Measurements from ENCODE around the gene TAS2R41. TPM values are rescaled to one million over a fixed set of nuclear protein-coding genes. Genes with fewer than 3 reads are reported as not detected.

TAS2R41 gene
- total RNA-seq, 4 donors from 2014 or later: not detected

GRCh38 chr7:143512488-143513340 lies 35.0 kb downstream of the TAS2R41 start:
- Histone ChIP-seq H3K36me3 (no peaks in the 10 kb centered on the region), H3K27me3 (peaks cover 22% of the 10 kb centered on the region), H3K27ac (no peak overlapping the region), H3K4me1 (peaks cover 0 to 9% (median 2%) of the 10 kb centered on the region in 3 donors), H3K4me3 (no peak overlapping the region), H3K9me3 (no peaks in the 10 kb centered on the region)
- WGBS, 2 donors (ENCODE audit: low coverage in 1 of 2): 68 to 81% methylated on average over 5 to 8 of the region's 8 CpGs
- ATAC-seq: no peak
- no peak for TF ChIP-seq POLR2A (IDR thresholded peaks at IDR 0.05)
- TF ChIP-seq POLR2AphosphoS5 (IDR thresholded peaks at IDR 0.05): no peak
- TF ChIP-seq, protein P1, sequence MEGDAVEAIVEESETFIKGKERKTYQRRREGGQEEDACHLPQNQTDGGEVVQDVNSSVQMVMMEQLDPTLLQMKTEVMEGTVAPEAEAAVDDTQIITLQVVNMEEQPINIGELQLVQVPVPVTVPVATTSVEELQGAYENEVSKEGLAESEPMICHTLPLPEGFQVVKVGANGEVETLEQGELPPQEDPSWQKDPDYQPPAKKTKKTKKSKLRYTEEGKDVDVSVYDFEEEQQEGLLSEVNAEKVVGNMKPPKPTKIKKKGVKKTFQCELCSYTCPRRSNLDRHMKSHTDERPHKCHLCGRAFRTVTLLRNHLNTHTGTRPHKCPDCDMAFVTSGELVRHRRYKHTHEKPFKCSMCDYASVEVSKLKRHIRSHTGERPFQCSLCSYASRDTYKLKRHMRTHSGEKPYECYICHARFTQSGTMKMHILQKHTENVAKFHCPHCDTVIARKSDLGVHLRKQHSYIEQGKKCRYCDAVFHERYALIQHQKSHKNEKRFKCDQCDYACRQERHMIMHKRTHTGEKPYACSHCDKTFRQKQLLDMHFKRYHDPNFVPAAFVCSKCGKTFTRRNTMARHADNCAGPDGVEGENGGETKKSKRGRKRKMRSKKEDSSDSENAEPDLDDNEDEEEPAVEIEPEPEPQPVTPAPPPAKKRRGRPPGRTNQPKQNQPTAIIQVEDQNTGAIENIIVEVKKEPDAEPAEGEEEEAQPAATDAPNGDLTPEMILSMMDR (IDR thresholded peaks at IDR 0.05): no peak
- no peak for TF ChIP-seq EP300 (IDR thresholded peaks at IDR 0.05)

- TF ChIP-seq POLR2A (IDR thresholded peaks at IDR 0.05): no peak
- TF ChIP-seq, protein P1 (IDR thresholded peaks at IDR 0.05): no peak
- no peak for TF ChIP-seq POLR2AphosphoS5 (IDR thresholded peaks at IDR 0.05)
- TF ChIP-seq EP300 (IDR thresholded peaks at IDR 0.05): no peak
These were observed 36.8 kb downstream of the TAS2R41 start for GRCh38 chr7:143514487-143514886.

GRCh38 chr7:143514995-143515735 lies 37.5 kb downstream of the TAS2R41 start:
- Histone ChIP-seq H3K27ac (no peak overlapping the region), H3K27me3 (peaks cover 22% of the 10 kb centered on the region), H3K36me3 (no peaks in the 10 kb centered on the region), H3K9me3 (no peaks in the 10 kb centered on the region), H3K4me3 (no peak overlapping the region), H3K4me1 (peaks cover 0 to 9% (median 5%) of the 10 kb centered on the region in 3 donors)
- no peak for ATAC-seq
- WGBS, 2 donors (ENCODE audit: low coverage in 1 of 2): 76 to 91% methylated on average over 1 to 3 of the region's 3 CpGs
- no peak for TF ChIP-seq POLR2A (IDR thresholded peaks at IDR 0.05)
- TF ChIP-seq EP300 (IDR thresholded peaks at IDR 0.05): no peak
- no peak for TF ChIP-seq POLR2AphosphoS5 (IDR thresholded peaks at IDR 0.05)
- TF ChIP-seq, protein P1 (IDR thresholded peaks at IDR 0.05): no peak

More at GRCh38 chr7:143514487-143514886, 36.8 kb downstream of the TAS2R41 start:
- H3K4me1 ChIP-seq: peaks cover 0 to 9% (median 5%) of the 10 kb centered on the region in 3 donors
- H3K27me3 ChIP-seq: peaks cover 22% of the 10 kb centered on the region
- no peak overlapping the region for H3K4me3 ChIP-seq
- no peak for ATAC-seq
- H3K9me3 ChIP-seq: no peaks in the 10 kb centered on the region
- 44 to 72% methylated on average over 1 to 2 of the region's 2 CpGs for WGBS, 2 donors (ENCODE audit: low coverage in 1 of 2)
- H3K36me3 ChIP-seq: no peaks in the 10 kb centered on the region
- peak overlapping the region in 1 of 4 donors; percentile 16 for H3K27ac ChIP-seq

DNA sequence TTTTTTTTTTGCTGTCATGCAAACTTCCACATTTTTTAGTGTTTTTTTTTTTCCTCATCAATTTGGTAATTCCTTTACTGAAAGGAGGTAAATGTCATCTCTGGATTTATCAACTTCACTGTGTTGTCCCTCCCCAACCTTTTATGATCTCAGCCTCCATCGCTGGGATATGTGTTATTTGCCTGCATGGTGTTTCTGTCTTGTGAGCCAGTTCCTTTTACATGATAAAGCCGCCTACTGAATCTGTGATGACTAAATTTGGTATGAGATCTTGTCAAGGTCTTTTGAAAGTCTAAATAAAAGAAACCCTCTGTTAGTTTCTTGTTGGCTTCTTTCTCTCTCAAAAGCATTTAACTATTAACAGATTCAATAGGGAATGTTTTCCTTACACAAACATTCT lies 39.3 kb downstream of the TAS2R41 start:
- no peaks in the 10 kb centered on the region for H3K36me3 ChIP-seq
- H3K27me3 ChIP-seq: peaks cover 8% of the 10 kb centered on the region
- no peak for ATAC-seq
- 64 to 77% methylated on average over 2 of the region's 2 CpGs for WGBS, 2 donors (ENCODE audit: low coverage in 1 of 2)
- no peak for TF ChIP-seq EP300 (IDR thresholded peaks at IDR 0.05)
- no peak for TF ChIP-seq POLR2A (IDR thresholded peaks at IDR 0.05)
- TF ChIP-seq, protein P1 (IDR thresholded peaks at IDR 0.05): no peak
- TF ChIP-seq POLR2AphosphoS5 (IDR thresholded peaks at IDR 0.05): no peak
- H3K27ac ChIP-seq: no peak overlapping the region
- H3K9me3 ChIP-seq: no peaks in the 10 kb centered on the region
- H3K4me1 ChIP-seq: peaks cover 0 to 5% (median 0%) of the 10 kb centered on the region in 3 donors
- no peak overlapping the region for H3K4me3 ChIP-seq
